Panc1 (cell line): ENCODE results near the gene DAPK1.

Source experiments
- CTCF ChIP-seq: fragments of 450-650 bp; IDR thresholded peaks from 2 replicates; pipeline ENCODE4 v1.5.1; 2017; ENCODE audit warnings: mild to moderate bottlenecking
- POLR2AphosphoS5 ChIP-seq: IDR thresholded peaks from 2 replicates; pipeline ENCODE4 v1.6.1; 2012; ENCODE audit warnings: mild to moderate bottlenecking, low read depth, low read length, moderate library complexity
- REST ChIP-seq, 2 experiments: IDR thresholded peaks; 2 replicates each; pipeline ENCODE4 v1.6.1; 2011 to 2012; ENCODE audit warnings: low read depth in 2 of 2, control low read depth in 1 of 2, low read length in 1 of 2, mild to moderate bottlenecking in 1 of 2, moderate library complexity in 1 of 2; ENCODE audit not compliant: insufficient read depth in 1 of 2
- SIN3A ChIP-seq: IDR thresholded peaks from 2 replicates; pipeline ENCODE4 v1.6.1; 2012; ENCODE audit warnings: low read depth, mild to moderate bottlenecking, low read length, moderate library complexity, borderline replicate concordance; ENCODE audit not compliant: insufficient read depth

- TF ChIP-seq CTCF (no peak), REST (IDR thresholded peaks at IDR 0.05; ENCODE audit: insufficient read depth in 1 of 2, low read depth in 2 of 2, low read length in 1 of 2) (no peak), POLR2AphosphoS5 (no peak), SIN3A (no peak)
These were observed 17.3 kb downstream of the DAPK1 start for GRCh38 chr9:87515006-87515405.
